PFSK-1 (cell line): ENCODE results near the gene CFAP74.

ENCODE experiments used
- FOXP2 ChIP-seq: optimal IDR thresholded peaks from 2 replicates; pipeline ENCODE3; 2011; ENCODE audit warnings: borderline replicate concordance, control low read depth, inconsistent platforms; ENCODE audit not compliant: insufficient read depth; ENCODE audit errors: extremely low read length, extremely low read depth
- POLR2AphosphoS5 ChIP-seq: IDR thresholded peaks from 2 replicates; pipeline ENCODE4 v1.6.1; 2012; ENCODE audit warnings: low read depth, mild to moderate bottlenecking, control low read depth, low read length, moderate library complexity
- SIN3A ChIP-seq: IDR thresholded peaks from 2 replicates; pipeline ENCODE4 v1.6.1; 2012; ENCODE audit warnings: mild to moderate bottlenecking, low read length, moderate library complexity, borderline replicate concordance; ENCODE audit not compliant: insufficient read depth
- TAF1 ChIP-seq: IDR thresholded peaks from 2 replicates; pipeline ENCODE4 v1.6.1; 2012; ENCODE audit warnings: low read length, control low read depth, borderline replicate concordance; ENCODE audit not compliant: insufficient read depth
- TF ChIP-seq, protein P1 (sequence below), 2 experiments: IDR thresholded peaks; 2 replicates each; pipeline versions ENCODE4 v1.6.1 to v1.8.0; 2011 to 2012; ENCODE audit warnings: low read depth in 2 of 2, low read length in 2 of 2, control low read depth in 1 of 2, inconsistent platforms in 1 of 2, mild to moderate bottlenecking in 1 of 2, moderate library complexity in 1 of 2; ENCODE audit not compliant: insufficient read depth in 1 of 2

Gene CFAP74

DNA sequence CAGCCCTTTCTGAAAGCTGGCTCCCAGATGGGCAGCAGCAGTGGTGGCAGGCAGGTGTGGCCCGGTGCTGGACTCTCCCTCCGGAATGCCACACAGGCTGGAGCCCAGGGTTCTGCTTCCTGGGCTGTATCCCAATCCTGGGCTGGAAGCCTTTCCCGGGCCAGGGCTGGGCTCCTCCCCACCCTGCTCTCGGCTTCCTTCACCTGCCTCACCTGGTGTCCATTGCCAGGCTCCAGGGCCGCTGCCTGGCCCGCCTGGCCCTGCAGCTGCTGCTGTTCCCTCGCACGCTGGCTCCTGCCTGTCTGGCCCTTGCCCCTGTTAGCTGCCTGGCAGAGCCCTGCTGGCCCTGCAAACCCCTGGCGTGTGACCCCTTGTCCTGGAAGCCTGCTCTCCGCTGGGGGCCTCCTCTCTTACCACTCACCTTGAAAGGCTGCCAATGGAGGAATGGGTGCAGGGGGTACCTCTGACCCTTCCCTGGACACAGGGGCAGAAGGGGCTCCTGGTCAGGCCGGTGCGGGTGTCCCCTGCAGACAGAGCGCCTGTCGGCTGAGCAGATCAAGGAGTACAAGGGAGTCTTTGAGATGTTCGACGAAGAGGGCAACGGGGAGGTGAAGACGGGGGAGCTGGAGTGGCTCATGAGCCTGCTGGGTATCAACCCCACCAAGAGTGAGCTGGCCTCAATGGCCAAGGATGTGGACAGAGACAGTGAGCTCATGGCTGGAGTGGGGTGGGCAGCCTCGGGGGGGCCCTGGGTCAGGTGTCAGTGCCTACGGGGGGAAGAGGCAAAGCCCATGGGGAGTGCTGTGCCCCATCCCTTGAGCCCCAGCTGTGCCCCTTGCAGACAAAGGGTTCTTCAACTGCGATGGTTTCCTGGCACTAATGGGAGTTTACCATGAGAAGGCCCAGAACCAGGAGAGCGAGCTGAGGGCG is 87.4 kb downstream of the CFAP74 start:
- TF ChIP-seq POLR2AphosphoS5 (no peak), TAF1 (no peak), SIN3A (no peak), FOXP2 (no peak)
- TF ChIP-seq, protein P1, sequence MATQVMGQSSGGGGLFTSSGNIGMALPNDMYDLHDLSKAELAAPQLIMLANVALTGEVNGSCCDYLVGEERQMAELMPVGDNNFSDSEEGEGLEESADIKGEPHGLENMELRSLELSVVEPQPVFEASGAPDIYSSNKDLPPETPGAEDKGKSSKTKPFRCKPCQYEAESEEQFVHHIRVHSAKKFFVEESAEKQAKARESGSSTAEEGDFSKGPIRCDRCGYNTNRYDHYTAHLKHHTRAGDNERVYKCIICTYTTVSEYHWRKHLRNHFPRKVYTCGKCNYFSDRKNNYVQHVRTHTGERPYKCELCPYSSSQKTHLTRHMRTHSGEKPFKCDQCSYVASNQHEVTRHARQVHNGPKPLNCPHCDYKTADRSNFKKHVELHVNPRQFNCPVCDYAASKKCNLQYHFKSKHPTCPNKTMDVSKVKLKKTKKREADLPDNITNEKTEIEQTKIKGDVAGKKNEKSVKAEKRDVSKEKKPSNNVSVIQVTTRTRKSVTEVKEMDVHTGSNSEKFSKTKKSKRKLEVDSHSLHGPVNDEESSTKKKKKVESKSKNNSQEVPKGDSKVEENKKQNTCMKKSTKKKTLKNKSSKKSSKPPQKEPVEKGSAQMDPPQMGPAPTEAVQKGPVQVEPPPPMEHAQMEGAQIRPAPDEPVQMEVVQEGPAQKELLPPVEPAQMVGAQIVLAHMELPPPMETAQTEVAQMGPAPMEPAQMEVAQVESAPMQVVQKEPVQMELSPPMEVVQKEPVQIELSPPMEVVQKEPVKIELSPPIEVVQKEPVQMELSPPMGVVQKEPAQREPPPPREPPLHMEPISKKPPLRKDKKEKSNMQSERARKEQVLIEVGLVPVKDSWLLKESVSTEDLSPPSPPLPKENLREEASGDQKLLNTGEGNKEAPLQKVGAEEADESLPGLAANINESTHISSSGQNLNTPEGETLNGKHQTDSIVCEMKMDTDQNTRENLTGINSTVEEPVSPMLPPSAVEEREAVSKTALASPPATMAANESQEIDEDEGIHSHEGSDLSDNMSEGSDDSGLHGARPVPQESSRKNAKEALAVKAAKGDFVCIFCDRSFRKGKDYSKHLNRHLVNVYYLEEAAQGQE (IDR thresholded peaks at IDR 0.05; ENCODE audit: insufficient read depth in 1 of 2, low read depth in 2 of 2, low read length in 2 of 2): no peak

DNA sequence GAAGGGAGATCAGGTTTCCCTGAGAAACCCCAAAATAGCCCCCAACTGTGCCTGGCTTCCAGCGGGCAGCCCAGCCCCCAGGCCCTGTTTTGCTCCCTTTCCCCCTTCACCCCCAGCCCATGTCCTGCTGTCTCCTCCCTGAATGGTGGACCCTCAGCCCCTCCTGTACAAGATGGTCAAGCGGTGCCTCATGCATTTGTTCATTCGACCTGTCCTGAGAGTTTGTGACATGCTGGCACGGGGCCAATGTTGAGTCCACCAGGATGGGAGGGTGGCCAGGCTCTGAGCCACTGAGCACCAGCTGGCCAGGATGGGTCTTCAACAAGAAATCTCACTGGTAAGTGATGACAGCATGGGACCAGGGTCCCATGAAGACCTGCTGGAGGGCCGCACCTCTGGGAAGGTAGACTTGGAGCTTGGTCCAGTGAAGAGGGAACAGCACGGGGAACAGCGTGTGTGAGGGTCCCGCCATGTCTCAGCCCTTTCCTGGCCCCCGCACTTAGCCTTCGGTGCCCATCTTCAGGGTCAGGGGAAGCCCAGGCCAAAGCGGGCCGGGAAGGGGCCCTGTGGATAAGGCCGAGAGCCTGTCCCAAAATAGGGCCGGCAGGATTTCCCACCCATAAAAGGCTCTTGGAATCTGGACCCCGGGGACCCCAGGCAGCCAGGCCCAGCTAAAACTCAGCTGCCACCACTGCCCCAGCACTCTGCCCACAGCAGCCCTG is 88.5 kb downstream of the CFAP74 start, which contains the start of gene CALML6:
TSS of gene CALML6 (plus strand) at position 290 of the 722 bp plus-strand sequence. CDS start at position 311, 21 bp downstream.
- TF ChIP-seq FOXP2 (no peak), TAF1 (no peak), POLR2AphosphoS5 (no peak), SIN3A (no peak)
- TF ChIP-seq, protein P1 (IDR thresholded peaks at IDR 0.05; ENCODE audit: insufficient read depth in 1 of 2, low read depth in 2 of 2, low read length in 2 of 2): no peak

DNA sequence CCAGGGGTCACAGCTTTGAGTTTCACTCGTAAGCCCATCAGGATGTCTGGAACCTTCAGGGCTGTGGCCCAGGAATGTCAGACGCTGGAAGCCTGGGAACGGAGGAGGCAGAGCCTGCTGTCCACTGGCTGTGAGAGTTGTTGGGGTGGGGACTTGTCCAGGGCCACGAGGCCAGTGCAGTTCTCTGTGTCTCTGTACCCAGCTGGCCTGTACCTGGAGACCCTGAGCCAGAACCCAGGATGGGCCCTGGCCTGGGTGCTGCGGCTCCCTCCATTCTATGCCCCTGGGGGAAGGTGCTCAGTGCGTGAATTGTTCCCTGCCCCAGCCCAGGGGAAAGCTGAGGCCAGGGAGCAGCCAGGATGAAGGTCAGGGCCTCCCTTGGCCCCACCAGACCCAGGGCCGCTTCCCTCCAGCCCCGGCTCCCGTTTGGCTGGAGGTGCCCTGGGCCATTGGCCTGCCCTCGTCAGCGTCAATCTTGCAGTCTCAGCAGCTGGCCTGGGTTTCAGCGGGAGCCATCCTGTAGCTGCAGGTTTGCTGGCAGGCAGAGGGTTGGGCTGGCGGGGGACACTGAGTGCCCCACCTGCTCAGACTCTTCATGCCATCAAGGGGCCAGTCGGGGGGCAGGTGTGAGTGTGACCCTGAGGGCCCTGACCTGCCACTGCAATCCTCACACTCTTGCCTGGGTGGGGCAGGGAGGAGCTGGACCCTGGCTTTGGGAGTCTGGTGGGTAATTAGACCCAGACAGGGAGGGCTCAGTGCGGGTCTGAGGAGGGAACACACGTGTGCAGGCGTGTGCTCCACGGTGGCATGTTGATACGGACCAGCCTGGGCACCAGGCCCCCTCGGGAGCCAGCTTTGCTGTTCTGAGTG is 89.2 kb downstream of the CFAP74 start:
- TF ChIP-seq SIN3A: no peak

DNA sequence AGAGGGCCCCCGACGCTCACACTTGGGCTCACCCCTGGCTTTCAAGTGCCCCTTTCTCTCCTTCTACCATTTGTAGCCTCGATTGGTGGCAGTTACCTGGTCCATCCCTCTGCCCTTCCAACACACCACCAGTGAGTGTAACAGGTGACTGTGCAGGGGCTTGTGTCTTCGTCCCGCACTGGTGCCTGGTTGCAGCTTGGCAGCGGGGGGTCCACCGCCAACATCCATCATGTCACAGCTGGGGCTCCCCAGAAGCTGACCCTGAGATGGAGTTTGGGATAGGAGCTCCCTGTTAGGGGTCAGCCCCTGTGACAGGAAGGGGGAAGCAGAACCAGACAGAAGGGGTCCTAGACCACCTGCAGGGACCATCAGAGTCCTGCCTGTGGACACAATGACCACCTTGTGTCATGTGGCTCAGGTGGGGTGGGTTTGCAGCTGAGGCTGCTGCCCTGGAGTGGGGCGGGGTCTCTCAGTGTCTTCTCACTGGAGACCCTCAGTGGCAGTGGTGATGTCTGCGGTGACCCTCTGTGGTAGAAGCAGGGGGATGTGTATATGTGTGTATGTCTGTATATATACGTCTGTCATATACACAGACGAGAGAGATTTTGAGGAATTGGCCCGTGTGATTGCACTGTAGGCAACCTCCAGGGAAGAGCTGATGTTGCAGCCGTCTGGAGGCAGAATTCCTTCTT is 92.1 kb downstream of the CFAP74 start:
- TF ChIP-seq POLR2AphosphoS5: no peak
- TF ChIP-seq, protein P1 (IDR thresholded peaks at IDR 0.05; ENCODE audit: insufficient read depth in 1 of 2, low read depth in 2 of 2, low read length in 2 of 2): no peak
- TF ChIP-seq TAF1: no peak
- no peak for TF ChIP-seq SIN3A
- no peak for TF ChIP-seq FOXP2
